ENCODE results near the gene CTSA. TPM values are rescaled to one million over a fixed set of nuclear protein-coding genes. Genes with fewer than 3 reads are reported as not detected.
A peak's percentile ranks its signal among the peaks of the same experiment; 100 is the strongest.

Gene CTSA
- total RNA-seq, 1 donor from 2014 or later, result 310 TPM

DNA sequence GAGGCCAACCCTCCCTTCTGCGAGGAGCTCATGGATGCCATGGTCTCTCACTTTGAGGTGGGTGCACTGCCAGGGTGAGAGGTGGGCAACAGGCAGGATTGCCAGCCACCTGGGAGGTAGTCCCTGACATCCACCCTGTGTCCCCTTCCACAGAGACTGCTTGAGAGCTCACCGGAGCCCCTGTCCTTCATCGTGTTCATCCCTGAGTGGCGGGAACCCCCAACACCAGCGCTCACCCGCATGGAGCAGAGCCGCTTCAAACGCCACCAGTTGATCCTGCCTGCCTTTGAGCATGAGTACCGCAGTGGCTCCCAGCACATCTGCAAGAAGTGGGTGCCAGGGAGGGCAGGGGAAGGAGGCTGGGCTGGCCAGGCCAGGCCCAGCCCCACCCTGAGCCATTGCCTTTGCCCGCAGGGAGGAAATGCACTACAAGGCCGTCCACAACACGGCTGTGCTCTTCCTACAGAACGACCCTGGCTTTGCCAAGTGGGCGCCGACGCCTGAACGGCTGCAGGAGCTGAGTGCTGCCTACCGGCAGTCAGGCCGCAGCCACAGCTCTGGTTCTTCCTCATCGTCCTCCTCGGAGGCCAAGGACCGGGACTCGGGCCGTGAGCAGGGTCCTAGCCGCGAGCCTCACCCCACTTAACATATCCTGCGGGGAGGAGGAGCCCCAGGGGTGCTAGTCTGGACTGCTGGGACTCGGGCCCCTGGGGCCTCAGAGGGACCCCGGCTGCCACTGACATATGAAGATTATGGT is 56.2 kb downstream of the CTSA start:
- no peaks in the 10 kb centered on the region for H3K4me1 Mint-ChIP-seq (ENCODE audit: unreplicated experiment)
- H3K9me3 Mint-ChIP-seq (ENCODE audit: unreplicated experiment), result no peaks in the 10 kb centered on the region
- peak; percentile 84 for DNase-seq (ENCODE audit: extremely low spot score, unreplicated experiment)
- peaks cover 39% of the 10 kb centered on the region for H3K36me3 Mint-ChIP-seq (ENCODE audit: unreplicated experiment)
- TF ChIP-seq, protein P1, sequence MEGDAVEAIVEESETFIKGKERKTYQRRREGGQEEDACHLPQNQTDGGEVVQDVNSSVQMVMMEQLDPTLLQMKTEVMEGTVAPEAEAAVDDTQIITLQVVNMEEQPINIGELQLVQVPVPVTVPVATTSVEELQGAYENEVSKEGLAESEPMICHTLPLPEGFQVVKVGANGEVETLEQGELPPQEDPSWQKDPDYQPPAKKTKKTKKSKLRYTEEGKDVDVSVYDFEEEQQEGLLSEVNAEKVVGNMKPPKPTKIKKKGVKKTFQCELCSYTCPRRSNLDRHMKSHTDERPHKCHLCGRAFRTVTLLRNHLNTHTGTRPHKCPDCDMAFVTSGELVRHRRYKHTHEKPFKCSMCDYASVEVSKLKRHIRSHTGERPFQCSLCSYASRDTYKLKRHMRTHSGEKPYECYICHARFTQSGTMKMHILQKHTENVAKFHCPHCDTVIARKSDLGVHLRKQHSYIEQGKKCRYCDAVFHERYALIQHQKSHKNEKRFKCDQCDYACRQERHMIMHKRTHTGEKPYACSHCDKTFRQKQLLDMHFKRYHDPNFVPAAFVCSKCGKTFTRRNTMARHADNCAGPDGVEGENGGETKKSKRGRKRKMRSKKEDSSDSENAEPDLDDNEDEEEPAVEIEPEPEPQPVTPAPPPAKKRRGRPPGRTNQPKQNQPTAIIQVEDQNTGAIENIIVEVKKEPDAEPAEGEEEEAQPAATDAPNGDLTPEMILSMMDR (IDR thresholded peaks at IDR 0.05), result no peak
- no peak overlapping the region for H3K4me3 Mint-ChIP-seq (ENCODE audit: unreplicated experiment)
- H3K27ac Mint-ChIP-seq (ENCODE audit: unreplicated experiment), result no peak overlapping the region
- H3K27me3 Mint-ChIP-seq (ENCODE audit: unreplicated experiment), result no peaks in the 10 kb centered on the region

DNA sequence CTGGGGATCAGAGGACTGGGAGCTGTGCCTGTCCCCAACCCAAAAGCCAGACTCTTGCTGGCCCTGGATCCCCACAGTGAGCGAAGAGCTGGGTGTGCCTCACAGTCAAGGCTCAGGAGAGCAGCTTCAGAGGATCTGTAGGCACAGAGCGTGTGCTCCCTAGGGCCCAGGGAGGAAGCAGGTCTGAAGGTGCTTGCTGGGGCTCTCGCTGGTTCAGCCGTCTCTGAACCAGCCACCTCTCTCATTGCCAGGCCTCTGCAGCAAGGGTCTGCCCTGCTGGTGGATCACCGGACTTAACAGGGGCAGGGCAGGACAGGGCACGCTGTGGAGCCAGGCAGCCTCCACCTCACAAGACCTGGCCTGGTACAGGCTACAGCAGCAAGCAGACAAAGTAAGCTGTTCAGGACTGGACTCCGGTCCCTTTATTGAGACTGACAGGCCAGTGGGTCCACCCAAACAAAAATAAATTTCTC is 57.2 kb downstream of the CTSA start:
- TF ChIP-seq, protein P1 (IDR thresholded peaks at IDR 0.05), result no peak
- Mint-ChIP-seq H3K9me3 (ENCODE audit: unreplicated experiment) (no peaks in the 10 kb centered on the region), H3K27ac (ENCODE audit: unreplicated experiment) (no peak overlapping the region), H3K4me1 (ENCODE audit: unreplicated experiment) (no peaks in the 10 kb centered on the region), H3K4me3 (ENCODE audit: unreplicated experiment) (no peak overlapping the region), H3K36me3 (ENCODE audit: unreplicated experiment) (peaks cover 36% of the 10 kb centered on the region), H3K27me3 (ENCODE audit: unreplicated experiment) (no peaks in the 10 kb centered on the region)
- DNase-seq (ENCODE audit: extremely low spot score, unreplicated experiment), result no peak

Other genes with a start within 250 kb of the CTSA start
- gene WFDC11, start 221.1 kb upstream of the CTSA start, total RNA-seq, result not detected in 2 replicates
- not detected in 2 replicates for gene WFDC13, start 189.3 kb upstream of the CTSA start, total RNA-seq
- not detected in 2 replicates for gene WFDC10B, start 186.3 kb upstream of the CTSA start, total RNA-seq
- not detected in 2 replicates for gene SPINT4, start 169.0 kb upstream of the CTSA start, total RNA-seq
- 0.91 TPM in 1 of 2 replicates, not detected in the other for gene WFDC3, start 99.5 kb upstream of the CTSA start, total RNA-seq
- 23.2 and 30.0 TPM in 2 replicates for gene DNTTIP1, start 99.4 kb upstream of the CTSA start, total RNA-seq
- gene UBE2C, start 78.7 kb upstream of the CTSA start, total RNA-seq, result 21.3 and 21.9 TPM in 2 replicates
- 1.2 TPM in 1 of 2 replicates, not detected in the other for gene TNNC2, start 64.0 kb upstream of the CTSA start, total RNA-seq
- 24.4 and 25.6 TPM in 2 replicates for gene SNX21, start 57.5 kb upstream of the CTSA start, total RNA-seq
- gene ACOT8, start 33.9 kb upstream of the CTSA start, total RNA-seq, result 23.6 and 23.9 TPM in 2 replicates
- gene ZSWIM3, start 33.7 kb upstream of the CTSA start, total RNA-seq, result 3.9 and 4.4 TPM in 2 replicates
- gene ZSWIM1, start 10.1 kb upstream of the CTSA start, total RNA-seq, result 12.6 and 13.3 TPM in 2 replicates
- 2.9 TPM in 2 replicates for gene SPATA25, start 3.7 kb upstream of the CTSA start, total RNA-seq
- 7.3 and 7.4 TPM in 2 replicates for gene NEURL2, start 127 bp upstream of the CTSA start, total RNA-seq
- gene PLTP, start 20.8 kb downstream of the CTSA start, total RNA-seq, result 195 and 211 TPM in 2 replicates
- gene PCIF1, start 43.3 kb downstream of the CTSA start, total RNA-seq, result 34.6 and 42.1 TPM in 2 replicates
- gene ZNF335, start 80.9 kb downstream of the CTSA start, total RNA-seq, result 23.9 and 24.6 TPM in 2 replicates
- gene MMP9, start 117.6 kb downstream of the CTSA start, total RNA-seq, result not detected in 2 replicates
- 1.7 TPM in 1 of 2 replicates, not detected in the other for gene SLC12A5, start 137.9 kb downstream of the CTSA start, total RNA-seq
- 29.8 and 39.0 TPM in 2 replicates for gene NCOA5, start 198.6 kb downstream of the CTSA start, total RNA-seq
- gene CD40, start 227.0 kb downstream of the CTSA start, total RNA-seq, result 1.6 and 2.2 TPM in 2 replicates

Measured in osteocyte (in vitro differentiated cells).